CD4-positive, alpha-beta T cell treated with Interleukin-6 for 4 hours (primary cell): ENCODE data around the gene IL22RA1.
A peak's percentile ranks its signal among the peaks of the same experiment; 100 is the strongest.

Source experiments
- DNase-seq: peaks from one replicate; pipeline ENCODE4 v3.0.0-alpha.2; 2020; ENCODE audit warnings: mixed read lengths

The IL22RA1 gene

DNA sequence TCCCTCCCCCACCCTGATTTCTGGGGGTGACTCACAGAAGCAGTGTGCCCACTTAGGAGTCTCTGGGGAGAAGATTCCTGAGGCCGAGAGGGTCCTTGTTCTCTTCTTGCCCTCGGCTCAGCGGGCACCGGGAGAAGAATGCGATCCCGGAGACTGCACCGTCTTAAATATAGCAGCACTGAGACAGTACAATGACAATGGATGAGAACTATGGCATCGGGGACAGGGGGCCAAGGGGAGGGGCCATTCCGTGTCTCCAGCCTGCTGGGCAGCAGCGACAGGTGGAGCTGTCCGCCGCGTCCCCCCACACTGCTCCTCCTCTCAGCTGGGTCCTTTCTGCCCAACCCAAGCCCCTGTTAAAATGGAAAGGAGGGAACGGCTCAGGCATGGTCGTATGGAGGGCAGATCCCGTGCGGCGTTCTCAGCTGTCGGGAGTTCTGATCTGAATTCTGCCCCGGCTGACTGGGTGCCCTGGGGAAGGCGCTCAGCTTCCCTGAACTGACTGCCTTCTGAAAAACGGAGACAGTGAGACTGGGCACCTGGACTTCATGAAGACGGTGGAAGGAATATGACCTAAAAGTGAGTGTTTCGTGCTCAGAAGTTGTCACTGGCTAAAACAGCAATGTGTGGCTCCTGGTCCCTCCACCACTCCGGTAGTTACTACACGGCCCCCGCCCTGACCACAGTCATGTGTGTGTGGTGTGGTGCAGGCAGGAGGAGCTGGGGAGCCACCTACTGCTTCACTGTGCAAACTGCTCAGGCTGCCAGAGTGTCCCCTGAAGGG lies 30.8 kb downstream of the IL22RA1 start, which contains the start of gene MYOM3:
Gene MYOM3, minus strand, starts transcription at position 140 of the 784 bp plus-strand sequence. CDS start 3,499 bp downstream, outside the sequence.
- DNase-seq: peak; percentile 31

DNA sequence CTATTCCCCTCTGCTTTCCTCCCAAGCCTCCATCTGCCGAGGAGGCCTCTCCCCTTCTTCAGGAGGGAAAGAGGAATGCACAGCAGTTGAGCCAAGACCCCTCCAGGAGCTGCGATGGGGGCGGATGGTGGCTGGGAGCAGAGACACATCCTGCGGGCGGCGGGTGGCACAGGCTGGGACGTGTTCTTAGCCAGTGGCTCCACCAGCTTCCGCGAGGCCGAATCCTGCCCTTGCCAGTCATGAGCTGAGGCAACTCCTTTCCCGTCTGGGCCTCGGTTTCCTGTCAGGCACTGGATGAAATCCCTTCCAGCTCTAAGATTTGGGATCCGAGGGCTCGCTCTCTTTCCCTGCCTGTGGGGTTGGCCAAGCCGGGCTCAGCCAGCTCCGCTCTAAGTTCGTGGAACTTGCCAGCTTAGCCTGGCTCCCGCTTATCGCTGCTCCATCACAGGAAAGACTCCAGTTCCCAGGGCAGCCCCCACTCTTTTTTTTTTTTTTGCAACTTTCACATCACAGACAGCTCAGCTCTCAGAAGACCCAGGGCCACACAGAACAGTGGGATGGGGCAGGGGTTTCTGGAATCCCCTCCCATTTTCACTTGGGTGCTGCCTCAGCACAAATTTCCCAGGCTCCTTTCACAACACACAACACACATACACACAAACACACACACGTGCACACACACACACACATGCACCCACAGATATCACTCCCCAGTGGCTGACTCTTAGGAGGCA lies 31.5 kb downstream of the IL22RA1 start:
- no peak for DNase-seq

DNA sequence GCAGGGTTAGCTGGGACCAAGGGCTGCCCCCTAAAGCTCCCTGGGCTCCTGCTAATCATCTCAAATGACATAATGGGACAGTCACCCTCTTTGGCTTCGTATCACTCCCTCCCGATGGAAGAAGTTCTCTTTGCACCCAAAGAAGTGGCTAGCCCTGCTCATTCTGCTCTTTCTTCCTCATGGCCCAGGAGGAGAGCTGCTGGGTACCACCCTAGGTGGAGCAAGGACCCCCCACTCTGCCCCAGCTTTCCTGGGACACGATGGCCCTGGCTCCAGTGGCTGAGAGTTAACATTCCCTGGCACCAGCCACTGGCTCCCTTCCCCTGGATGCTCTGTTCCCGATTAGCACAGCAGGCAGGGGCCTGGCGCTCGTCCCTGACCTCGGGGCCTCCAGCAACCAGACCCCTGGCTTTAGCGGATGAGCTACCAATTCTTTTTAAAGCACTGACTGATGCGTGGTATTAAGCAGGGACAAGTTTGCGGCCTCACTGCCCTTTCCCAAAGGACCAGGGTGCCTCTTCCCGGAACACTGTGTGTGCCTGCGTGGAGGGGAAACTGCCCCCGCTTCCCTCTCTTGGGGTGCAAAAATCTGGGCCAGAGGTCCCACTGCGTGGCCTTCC lies 32.2 kb downstream of the IL22RA1 start:
- DNase-seq: no peak

DNA sequence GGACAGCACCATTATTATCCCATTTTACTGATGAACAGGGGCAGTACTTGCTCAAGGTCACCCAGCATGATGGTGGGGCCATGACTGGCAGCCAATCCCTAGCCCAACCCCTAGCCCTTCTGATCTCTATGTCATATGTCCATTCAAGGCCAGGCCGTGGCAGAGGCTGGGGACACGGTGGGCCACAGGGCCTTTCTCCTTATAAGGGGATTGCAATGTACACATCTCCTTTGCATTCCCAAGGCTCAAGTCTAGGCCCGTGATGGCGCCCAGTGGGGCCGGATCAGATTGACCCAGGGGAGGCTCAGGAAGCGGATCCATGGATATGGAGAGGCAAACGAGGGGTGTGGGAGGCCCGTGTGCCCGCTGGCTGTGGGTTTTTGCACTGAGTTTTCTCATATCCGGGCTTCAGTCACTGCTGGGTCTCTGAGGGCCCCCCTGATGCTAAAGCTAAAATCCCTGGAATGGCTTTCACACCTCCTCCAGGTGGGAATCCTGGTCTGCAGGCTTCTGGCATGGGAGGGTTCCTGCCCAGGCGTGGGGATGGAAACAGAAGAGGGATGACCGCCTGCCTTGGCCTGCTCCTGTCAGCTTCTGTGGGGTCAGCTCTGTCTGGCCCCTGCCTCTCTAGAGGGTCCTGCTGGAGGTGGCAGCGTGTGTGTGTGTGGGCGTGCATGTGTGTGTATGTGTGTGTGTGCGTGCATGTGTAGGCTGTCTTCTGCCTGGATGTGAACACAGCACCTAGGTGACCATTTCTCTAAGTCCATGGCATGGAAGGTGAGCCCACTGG lies 33.1 kb downstream of the IL22RA1 start:
- DNase-seq: no peak

DNA sequence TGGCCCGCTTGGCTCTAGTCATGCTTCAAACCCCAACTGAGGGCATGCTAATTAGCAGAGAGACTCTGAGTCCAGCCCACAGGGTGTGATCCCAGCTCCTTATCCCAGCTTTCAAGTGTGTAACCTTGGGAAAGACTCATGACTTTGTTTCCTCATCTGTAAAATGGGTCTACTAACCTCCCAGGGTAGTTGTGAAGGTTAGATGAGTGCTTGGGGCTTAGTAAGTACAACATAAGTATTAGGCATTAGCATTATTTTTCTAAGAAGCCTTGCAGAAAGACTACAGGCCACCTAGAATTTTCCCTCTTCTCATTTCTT lies 33.8 kb downstream of the IL22RA1 start:
- DNase-seq: no peak

DNA sequence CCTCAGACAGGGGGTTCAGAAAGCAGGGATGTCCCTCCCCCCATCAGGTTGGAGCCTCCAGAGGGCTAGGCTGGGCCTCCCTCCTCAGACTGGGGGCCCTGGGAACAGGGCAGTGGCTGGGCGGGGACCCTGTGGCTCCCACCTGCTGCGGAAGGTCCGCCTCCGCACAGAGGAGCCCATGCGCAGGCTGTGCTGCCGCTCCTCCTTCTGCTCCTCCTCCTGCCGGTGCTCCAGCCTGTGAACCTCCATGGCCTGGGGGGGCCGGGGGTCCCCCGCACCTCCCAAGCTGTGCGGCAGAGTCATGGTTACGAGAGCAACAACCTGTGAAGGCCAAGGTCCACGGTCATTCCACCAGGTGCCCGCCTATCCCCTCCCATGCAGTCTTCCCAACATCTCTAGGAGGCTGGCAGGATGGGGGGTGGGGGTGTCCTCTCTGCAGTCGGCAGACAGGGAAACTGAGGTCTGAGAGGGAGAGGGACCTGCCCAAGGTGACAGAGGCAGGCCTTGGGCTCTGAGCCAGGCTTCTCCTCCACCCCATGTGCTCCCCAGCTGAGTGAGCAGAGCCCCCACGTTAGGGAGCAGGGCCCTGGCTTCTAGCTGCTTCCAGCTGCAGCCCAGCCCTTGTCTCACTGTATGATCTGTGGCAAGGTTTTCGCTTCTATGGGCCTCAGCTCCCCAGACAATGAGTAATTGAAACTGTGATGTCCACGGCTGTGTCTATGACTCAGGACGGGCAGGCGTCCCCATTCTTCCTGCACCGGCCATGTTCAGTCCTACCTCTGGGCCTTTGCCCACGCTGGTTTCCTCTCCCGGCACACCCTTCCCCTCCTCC lies 34.4 kb downstream of the IL22RA1 start:
- DNase-seq: no peak

DNA sequence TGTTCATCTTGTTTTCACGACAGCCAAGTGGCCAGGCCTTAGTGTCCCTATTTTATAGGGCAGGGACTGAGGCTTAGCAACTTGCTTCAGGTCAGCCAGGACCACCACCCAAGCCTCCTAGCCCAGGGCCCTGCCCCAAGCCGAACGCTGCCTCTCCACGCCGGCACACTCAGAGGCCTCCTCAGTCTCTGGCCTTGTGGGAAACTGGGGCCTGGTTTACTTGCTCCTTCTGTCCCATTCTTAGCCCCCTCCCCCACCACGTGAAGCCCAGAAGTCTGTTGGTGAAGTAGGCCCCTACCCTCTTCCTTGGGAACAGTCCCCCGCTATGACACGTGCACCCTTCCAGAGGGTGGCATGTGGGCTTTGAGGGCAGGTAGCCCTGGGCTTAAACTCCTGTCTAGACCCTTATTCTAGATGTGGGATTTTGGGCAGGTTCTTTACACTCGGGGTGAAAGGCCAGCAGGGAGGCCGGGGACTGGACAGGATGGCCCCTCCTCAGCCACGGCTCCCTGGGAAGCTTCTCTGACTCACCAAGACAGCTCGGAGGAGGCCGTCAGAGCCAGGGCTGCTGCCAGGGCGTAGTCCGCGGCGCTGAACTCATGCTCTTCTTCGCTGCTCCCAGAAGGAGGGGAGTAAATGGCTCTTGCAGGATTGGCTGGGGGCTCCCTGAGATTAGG lies 35.3 kb downstream of the IL22RA1 start:
- DNase-seq: no peak

DNA sequence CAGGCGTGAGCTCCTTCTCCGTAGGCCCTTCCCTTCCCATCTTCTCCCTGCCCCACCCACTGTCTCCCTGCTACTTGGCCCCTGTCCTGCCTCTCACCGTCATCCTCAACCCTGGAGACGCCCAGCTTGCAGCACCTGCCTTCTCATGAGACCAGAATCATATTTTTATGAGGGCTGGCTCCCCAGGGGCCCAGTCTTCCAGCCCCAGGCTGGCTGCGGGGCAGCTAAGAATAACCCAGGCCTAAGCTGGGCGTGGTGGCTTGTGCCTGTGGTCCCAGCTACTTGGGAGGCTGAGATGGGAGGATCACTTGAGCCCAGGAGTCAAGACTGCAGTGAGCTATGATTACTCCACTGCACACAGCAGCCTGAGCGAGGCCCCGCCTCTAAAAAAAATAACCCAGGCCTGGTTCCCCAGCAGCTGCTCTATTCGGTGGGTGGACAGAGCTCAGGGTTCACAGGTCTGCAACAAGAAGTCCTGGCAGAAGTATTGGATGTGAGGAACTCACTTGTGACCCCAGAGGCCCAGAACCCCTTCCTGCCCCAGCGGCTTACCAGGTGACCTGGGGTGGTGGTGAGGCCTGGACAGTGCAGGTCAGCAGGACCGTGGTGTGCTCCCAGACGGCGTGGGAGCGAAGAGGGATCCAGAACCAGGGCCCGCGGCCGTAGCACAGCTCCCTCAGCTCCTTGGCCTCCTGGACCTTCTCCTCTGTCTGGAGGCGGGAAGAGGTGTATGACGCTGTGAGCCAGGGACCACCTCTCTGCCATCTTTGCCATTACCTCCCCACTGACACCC lies 37.4 kb downstream of the IL22RA1 start:
- no peak for DNase-seq

DNA sequence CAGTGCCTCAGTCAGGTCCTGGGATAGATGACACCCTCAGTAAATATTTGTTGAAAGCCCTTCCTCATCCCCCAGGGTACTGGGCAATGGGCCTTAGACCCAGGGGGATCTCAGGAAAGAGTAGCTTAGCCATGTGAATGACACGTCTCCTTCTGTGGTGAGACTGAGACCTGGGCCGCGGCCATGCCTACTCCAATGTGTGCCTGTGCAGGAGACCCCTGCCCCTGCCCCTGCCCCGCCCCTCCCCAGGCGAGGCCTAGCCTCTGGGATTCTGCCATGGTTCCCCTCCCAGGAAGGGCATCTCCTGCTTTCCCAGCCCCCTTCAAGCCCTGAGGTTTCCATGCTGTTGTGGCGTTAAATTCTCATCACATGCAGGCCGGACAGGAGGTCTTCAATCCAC lies 38.1 kb downstream of the IL22RA1 start:
- no peak for DNase-seq

DNA sequence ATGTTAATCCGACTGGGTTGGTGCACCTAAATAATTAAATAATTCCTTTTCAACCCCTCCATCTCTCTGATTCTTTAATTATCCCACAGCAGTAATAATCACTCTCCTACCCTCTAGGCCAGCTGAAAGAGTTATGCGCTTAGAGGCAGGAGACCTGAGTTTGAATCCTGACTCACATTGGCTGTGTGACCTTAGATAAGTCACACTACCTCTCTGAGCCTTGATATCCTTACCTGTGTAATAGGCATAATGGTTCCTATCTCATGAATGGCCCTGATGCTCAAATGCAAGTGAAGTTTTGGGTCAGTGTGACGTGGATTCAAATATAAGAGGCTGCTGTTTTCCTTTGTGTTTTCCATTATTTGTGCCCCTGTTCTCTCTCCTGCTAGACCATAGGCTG lies 39.1 kb downstream of the IL22RA1 start:
- DNase-seq: no peak

DNA sequence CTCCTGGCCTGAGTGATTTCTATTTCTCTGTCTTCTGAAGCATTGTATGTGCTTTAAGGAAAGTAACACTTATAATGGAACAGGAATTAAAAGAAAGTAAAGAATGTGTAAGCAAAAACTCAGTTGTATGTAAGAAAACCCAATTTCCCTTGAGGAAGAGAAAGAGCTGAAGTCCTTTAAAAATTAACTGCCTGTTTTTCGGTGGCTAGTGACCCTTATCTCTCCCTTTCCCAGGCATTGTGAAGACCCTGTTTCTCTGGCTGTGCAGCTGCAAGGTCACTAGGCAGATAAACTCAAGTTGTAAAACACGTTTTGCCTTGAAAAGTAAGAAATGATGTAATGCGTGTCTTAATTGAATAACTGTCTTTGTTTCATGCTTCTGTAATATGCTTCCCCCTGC lies 39.5 kb downstream of the IL22RA1 start:
- no peak for DNase-seq

DNA sequence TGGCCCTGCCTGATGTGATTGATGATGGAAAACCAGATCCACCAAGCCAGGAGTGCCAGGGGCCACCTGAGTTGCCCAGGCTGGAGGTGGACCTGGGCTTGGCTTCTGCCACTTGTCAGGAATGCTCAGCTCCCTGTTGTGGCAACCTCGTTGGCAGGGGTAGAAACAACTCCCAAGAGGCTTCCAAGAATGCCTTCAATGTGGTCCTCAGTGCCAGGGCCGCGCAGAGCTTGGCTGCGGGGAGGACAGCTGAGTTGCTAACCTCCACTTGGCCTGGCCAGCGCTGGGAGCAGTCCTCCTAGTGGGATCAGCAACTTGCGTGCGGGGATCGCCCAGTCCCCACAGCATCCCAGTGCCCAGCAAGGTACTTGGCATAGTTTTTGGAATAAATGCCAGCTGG lies 40.0 kb downstream of the IL22RA1 start:
- no peak for DNase-seq

DNA sequence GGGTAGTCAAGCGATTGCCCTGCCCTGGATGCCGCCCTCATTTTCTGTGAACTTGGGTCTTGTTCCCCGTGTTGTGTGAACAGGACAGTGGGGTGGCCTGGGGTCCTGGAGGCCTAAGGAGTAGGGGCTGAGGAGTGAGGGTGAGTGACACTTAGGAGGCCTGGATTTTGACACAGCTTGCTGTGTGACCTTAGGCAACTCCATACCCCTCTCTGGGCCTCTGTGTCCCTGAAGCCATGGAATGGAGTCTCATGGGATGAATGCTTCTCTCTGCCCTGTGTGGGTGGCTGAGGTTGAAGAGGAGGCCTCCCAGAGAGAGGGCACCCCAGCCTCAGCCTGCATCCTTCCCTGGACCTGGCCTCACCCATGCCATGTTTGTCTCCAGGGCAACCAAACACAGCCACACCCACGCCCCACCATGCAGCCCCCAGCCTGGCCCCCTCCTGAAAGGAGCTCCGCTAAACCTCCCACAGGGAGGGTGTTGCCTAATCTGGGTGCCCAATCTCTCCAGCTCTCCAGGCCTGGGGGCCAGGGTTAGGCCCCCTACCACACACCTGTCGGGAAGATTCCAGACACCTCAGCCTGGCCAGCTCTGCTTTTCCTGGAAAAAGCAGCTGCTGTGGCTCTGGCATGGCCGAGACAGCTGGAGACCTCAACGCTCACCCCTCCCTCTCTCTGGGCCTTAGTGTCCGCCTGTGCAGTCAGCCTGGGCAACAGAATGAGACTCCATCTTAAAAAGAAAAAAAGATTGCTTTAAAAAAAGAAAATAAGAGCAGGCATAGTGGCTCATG lies 40.9 kb downstream of the IL22RA1 start:
- no peak for DNase-seq

DNA sequence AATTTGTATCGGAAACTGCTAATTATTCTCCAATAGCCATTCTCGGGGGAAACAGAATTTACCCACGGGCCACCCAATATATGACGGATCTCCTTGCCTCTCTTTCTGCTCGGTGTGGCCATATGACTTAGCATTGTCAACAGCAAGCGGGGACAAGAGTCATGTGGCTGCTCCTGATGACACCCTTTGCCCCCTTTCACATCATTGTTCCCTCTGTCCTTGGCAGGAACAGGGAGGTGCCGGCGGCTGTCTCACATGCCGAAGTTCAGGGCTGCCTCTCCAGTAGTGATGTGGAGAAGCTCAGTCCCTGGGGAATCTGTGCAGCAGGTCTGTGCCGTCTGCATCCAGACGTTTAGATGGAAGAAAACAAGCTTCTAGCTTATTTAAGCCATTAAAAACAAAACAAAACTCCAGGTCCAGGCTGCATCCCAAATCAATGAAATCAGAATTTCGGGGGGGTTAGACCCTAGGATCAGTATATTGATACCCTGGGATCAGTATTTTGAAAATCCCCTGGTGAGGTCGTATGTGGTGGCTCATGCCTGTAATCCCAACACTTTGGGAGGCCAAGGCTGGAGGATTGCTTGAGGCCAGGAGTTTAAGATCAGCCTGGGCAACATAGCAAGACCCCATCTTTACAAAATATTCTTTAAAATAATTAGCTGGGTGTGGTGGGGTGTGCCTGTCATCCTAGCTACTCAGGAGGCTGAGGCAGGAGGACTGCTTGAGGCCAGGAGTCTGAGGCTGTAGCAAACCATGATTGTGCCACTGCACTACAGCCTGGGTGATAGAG lies 41.8 kb downstream of the IL22RA1 start:
- no peak for DNase-seq

DNA sequence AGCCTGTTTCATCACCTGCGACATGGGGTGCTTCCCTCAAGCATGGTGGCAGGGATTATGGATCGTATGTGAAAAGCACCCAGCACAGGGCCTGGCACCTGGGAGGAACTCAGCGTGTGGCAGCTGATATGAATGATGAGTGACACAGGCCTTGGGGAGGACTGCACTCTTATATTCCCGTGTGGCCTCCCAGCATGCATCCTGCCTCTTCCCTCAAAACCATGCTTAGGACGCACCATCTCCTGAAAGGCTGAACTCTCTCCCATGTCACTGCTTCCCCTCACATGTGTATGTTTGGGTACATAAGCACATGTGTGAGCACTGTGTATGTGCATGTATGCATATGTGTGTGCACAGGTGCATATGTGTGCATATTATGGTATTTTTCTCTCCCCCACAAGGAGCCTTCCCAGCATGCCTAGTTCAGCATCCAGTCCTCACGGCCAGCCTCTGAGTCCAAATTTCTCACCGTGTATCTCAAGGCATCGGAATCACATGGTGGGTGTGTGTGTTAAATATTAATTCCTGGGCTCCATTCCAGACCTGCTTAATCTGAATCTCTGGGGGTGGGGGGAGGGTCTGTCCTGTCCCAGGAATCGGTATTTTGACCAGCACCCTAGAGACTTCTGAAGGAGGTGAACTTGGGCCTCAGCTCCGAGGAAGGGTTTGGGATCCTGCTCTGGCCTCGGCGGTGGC lies 43.8 kb downstream of the IL22RA1 start:
- no peak for DNase-seq

DNA sequence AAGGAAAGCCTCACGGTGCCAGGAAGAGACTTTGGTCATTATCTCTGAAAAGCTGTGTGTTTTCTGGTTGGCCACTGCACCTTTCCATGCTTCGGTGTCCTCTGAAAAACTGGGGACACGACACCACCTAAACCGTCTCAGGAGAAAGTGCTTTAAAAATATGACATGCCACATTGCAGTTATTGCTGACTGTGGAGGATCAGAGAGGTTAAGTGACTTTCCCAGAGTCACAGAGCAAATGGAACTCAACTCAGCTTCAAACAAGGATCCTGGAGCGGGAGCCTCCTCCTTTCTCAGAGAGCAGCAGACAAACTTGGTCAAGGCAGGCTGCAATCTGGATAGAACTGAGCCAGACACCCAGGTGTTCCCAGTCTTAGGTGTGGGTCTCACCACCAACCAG lies 44.8 kb downstream of the IL22RA1 start:
- no peak for DNase-seq

DNA sequence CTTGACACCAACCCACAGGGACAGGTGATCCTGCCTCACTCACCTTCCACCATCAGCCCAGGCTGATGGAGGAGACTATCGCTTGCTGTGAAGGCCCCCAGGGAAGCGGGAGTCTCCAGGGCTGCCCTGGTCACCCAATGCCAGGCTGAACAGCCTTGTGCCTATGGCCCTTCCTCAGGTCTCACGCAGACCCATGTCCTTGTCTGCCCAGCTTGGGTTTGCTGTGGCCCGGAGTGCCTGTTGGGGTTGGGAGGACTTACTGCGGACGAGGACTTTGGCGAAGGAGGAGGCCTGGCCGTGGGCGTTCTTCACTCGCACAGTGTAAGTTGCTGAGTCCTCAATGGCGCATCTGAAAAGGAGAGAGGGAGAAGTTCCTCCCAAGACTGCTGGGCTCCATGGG lies 45.3 kb downstream of the IL22RA1 start:
- no peak for DNase-seq

DNA sequence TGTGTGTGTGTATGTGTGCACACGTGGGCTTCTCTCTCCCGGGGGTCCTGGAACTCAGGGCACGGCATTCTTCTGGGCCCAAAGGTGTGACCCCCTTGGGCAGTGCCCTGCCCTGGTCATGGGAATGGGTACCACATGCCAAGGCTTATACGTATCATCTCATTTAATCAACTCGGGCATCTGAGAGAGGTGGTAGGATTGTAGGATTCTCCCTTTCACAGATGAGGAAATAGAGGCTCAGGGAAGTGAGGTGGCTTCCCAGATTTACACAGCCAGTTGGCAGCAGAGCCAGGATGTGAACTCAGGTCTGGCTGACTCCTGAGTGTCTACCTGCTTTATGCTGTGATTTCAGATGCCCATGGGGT lies 46.2 kb downstream of the IL22RA1 start:
- DNase-seq: no peak
